HG03139 (cell line): ENCODE measurements around the gene DNAJB1.
A peak's percentile ranks its signal among the peaks of the same experiment; 100 is the strongest.
"Not testable (repeated sequence)": the region's sequence is repeated elsewhere in the genome, so short reads cannot be mapped to it uniquely, and the experiment has no call there.

Experiments
- ATAC-seq: cut with Tn5 transposase; IDR thresholded peaks from one replicate; pipeline ENCODE4 v1.9.1; 2021; ENCODE audit not compliant: unreplicated experiment

The DNAJB1 gene

GRCh38 chr19:14517840-14518505 lies at the start of gene DNAJB1:
Gene DNAJB1 (minus strand): TSS chr19:14518397. CDS start chr19:14518349, 48 bp downstream.
- ATAC-seq, result peak; percentile 58

GRCh38 chr19:14567079-14567478 lies 48.9 kb upstream of the DNAJB1 start:
- ATAC-seq, result no peak

GRCh38 chr19:14566712-14567077 lies 48.5 kb upstream of the DNAJB1 start:
- no peak for ATAC-seq

- no peak for ATAC-seq
Measured at GRCh38 chr19:14565765-14566711, 47.8 kb upstream of the DNAJB1 start.

GRCh38 chr19:14565298-14565679 lies 47.1 kb upstream of the DNAJB1 start:
- no peak for ATAC-seq

- ATAC-seq, result not testable (repeated sequence)
Measured at GRCh38 chr19:14564652-14565297, 46.6 kb upstream of the DNAJB1 start.

- no peak for ATAC-seq
Measured at GRCh38 chr19:14563989-14564651, 45.9 kb upstream of the DNAJB1 start.

GRCh38 chr19:14563590-14563926 lies 45.4 kb upstream of the DNAJB1 start:
- no peak for ATAC-seq

- ATAC-seq, result no peak
Measured at GRCh38 chr19:14562660-14563589, 44.7 kb upstream of the DNAJB1 start.

GRCh38 chr19:14561847-14562351 lies 43.7 kb upstream of the DNAJB1 start:
- ATAC-seq, result no peak

GRCh38 chr19:14561249-14561648 lies 43.1 kb upstream of the DNAJB1 start:
- no peak for ATAC-seq

GRCh38 chr19:14560776-14561108 lies 42.5 kb upstream of the DNAJB1 start:
- no peak for ATAC-seq

- ATAC-seq, result no peak
Measured at GRCh38 chr19:14559916-14560775, 41.9 kb upstream of the DNAJB1 start.

GRCh38 chr19:14558370-14559066 lies 40.3 kb upstream of the DNAJB1 start:
- no peak for ATAC-seq

- no peak for ATAC-seq
Measured at GRCh38 chr19:14556662-14557188, 38.5 kb upstream of the DNAJB1 start.

GRCh38 chr19:14555918-14556661 lies 37.9 kb upstream of the DNAJB1 start:
- no peak for ATAC-seq

- ATAC-seq, result no peak
Measured at GRCh38 chr19:14554382-14554812, 36.2 kb upstream of the DNAJB1 start.

GRCh38 chr19:14553939-14554243 lies 35.7 kb upstream of the DNAJB1 start:
- no peak for ATAC-seq
